ENCODE results near the gene WDR33.

The WDR33 gene

GRCh38 chr2:127733113-127733815, 77.7 kb downstream of the WDR33 start:
- ChIA-PET POLR2A (no interaction called here), CTCF (interaction anchor here (0.6 kb wide), 1 partner anchor 354 kb away, joined by 4 read pairs; no protein-coding TSS in a partner anchor)
- TF ChIP-seq ARNT (IDR thresholded peaks at IDR 0.05): no peak
- no peak for DNase-seq (ENCODE audit: extremely low spot score)

- POLR2A ChIA-PET: no interaction called here
- TF ChIP-seq PKNOX1 (IDR thresholded peaks at IDR 0.05): no peak
- no peak for TF ChIP-seq LEF1 (IDR thresholded peaks at IDR 0.05; ENCODE audit: borderline replicate concordance)
- TF ChIP-seq SP1 (IDR thresholded peaks at IDR 0.05): no peak
- no peak for TF ChIP-seq ARNT (IDR thresholded peaks at IDR 0.05)
- no peak for TF ChIP-seq NFRKB (IDR thresholded peaks at IDR 0.05)
- no peak for TF ChIP-seq ELF4 (IDR thresholded peaks at IDR 0.05)
- TF ChIP-seq ZNF384 (IDR thresholded peaks at IDR 0.05): no peak
- no peak for TF ChIP-seq SUZ12 (IDR thresholded peaks at IDR 0.05)
- no peak for TF ChIP-seq FOXM1 (IDR thresholded peaks at IDR 0.05; ENCODE audit: borderline replicate concordance)
- no peak for TF ChIP-seq HDGF (IDR thresholded peaks at IDR 0.05; ENCODE audit: borderline replicate concordance)
- DNase-seq (ENCODE audit: extremely low spot score): no peak
- CTCF ChIA-PET: no interaction called here
Measured at GRCh38 chr2:127726158-127726880, 84.7 kb downstream of the WDR33 start.

GRCh38 chr2:127722807-127723206, 88.2 kb downstream of the WDR33 start:
- DNase-seq (ENCODE audit: extremely low spot score): no peak
- ChIA-PET CTCF (no interaction called here), POLR2A (no interaction called here)
- TF ChIP-seq TARDBP (IDR thresholded peaks at IDR 0.05) (no peak), CTBP1 (IDR thresholded peaks at IDR 0.05; ENCODE audit: borderline replicate concordance) (no peak), FOXK2 (IDR thresholded peaks at IDR 0.05) (no peak), LEF1 (IDR thresholded peaks at IDR 0.05; ENCODE audit: borderline replicate concordance) (no peak), HDGF (IDR thresholded peaks at IDR 0.05; ENCODE audit: borderline replicate concordance) (no peak), SUZ12 (IDR thresholded peaks at IDR 0.05) (no peak), FOXA1 (IDR thresholded peaks at IDR 0.05) (no peak), ELF4 (IDR thresholded peaks at IDR 0.05) (no peak)

GRCh38 chr2:127721978-127722355, 89.0 kb downstream of the WDR33 start:
- CTCF ChIA-PET: no interaction called here
- POLR2A ChIA-PET: no interaction called here
- TF ChIP-seq SP1 (IDR thresholded peaks at IDR 0.05) (no peak), CTBP1 (IDR thresholded peaks at IDR 0.05; ENCODE audit: borderline replicate concordance) (no peak), TARDBP (IDR thresholded peaks at IDR 0.05) (no peak), LEF1 (IDR thresholded peaks at IDR 0.05; ENCODE audit: borderline replicate concordance) (no peak), ZNF384 (IDR thresholded peaks at IDR 0.05) (no peak), HDGF (IDR thresholded peaks at IDR 0.05; ENCODE audit: borderline replicate concordance) (no peak), ARNT (IDR thresholded peaks at IDR 0.05) (no peak), FOXK2 (IDR thresholded peaks at IDR 0.05) (no peak), L3MBTL2 (conservative IDR thresholded peaks at IDR 0.05) (no peak), PKNOX1 (IDR thresholded peaks at IDR 0.05) (no peak), SUZ12 (IDR thresholded peaks at IDR 0.05) (no peak), NFRKB (IDR thresholded peaks at IDR 0.05) (no peak), FOXM1 (IDR thresholded peaks at IDR 0.05; ENCODE audit: borderline replicate concordance) (no peak), BHLHE40 (IDR thresholded peaks at IDR 0.05; ENCODE audit: borderline replicate concordance) (no peak), FOXA1 (IDR thresholded peaks at IDR 0.05) (no peak), ELF4 (IDR thresholded peaks at IDR 0.05) (no peak)
- DNase-seq (ENCODE audit: extremely low spot score): no peak

- CTCF ChIA-PET: no interaction called here
- POLR2A ChIA-PET: no interaction called here
- TF ChIP-seq NFRKB (IDR thresholded peaks at IDR 0.05) (no peak), LEF1 (IDR thresholded peaks at IDR 0.05; ENCODE audit: borderline replicate concordance) (no peak), BHLHE40 (IDR thresholded peaks at IDR 0.05; ENCODE audit: borderline replicate concordance) (no peak), SP1 (IDR thresholded peaks at IDR 0.05) (no peak), HDGF (IDR thresholded peaks at IDR 0.05; ENCODE audit: borderline replicate concordance) (no peak), L3MBTL2 (conservative IDR thresholded peaks at IDR 0.05) (no peak), TARDBP (IDR thresholded peaks at IDR 0.05) (no peak), CTBP1 (IDR thresholded peaks at IDR 0.05; ENCODE audit: borderline replicate concordance) (no peak), FOXA1 (IDR thresholded peaks at IDR 0.05) (no peak), FOXM1 (IDR thresholded peaks at IDR 0.05; ENCODE audit: borderline replicate concordance) (no peak), ZNF384 (IDR thresholded peaks at IDR 0.05) (no peak), SUZ12 (IDR thresholded peaks at IDR 0.05) (no peak), FOXK2 (IDR thresholded peaks at IDR 0.05) (no peak), ARNT (IDR thresholded peaks at IDR 0.05) (no peak), PKNOX1 (IDR thresholded peaks at IDR 0.05) (no peak)
- no peak for DNase-seq (ENCODE audit: extremely low spot score)
Measured at GRCh38 chr2:127721311-127721977, 89.5 kb downstream of the WDR33 start.
